Non-pigmented ciliary epithelial cell (primary cell): ENCODE results near the gene NPTX2.

Source experiments
- DNase-seq: peaks from one replicate; pipeline ENCODE4 v3.0.0-alpha.2; 2010; ENCODE audit warnings: low read depth

The NPTX2 gene

GRCh38 chr7:98619450-98620321 is 2.6 kb downstream of the NPTX2 start:
- peak; percentile 28 for DNase-seq

DNA sequence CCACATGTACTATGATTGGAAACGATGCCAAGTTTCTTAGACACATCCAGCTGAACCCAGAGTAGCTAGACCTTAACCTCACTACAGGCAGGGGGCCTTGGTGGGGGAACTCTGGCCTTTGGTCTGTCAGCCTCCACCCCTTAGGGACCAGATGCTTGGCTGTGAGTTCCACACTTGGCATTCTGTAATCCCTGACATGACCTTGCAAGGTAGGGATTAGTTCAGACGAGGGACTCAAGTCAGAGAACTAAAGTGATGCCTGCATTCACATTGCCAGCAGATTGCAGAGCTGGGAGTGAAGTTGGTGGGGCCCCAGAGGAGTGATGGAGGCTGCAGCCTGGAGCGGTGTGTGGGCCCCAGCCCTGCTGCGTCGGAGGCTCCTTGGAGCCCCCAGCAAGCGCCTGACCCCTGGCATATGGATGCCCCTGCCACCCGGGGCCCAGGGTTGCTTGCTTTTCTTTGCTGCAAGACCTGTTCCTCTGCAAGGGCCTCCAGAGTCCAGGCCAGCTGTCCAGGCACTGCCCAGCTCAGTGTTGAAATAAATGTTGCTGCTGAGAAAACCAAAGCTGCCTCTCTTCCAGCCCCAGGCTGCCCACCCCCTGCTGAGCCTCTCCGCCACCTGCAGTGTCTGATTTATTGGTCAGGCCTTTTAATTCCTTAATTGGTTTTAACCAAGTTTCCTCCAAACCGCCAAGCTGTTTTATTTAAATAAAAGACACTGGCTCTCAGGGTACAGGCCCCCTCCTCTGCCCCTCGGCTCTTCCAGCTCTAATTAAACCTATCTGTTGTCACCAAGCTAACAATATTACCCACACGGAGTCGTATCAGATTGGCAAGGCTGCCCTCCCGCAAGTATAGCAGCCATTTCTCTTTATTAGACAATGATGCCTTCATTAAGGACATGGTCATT is 4.7 kb downstream of the NPTX2 start:
- DNase-seq: no peak

DNA sequence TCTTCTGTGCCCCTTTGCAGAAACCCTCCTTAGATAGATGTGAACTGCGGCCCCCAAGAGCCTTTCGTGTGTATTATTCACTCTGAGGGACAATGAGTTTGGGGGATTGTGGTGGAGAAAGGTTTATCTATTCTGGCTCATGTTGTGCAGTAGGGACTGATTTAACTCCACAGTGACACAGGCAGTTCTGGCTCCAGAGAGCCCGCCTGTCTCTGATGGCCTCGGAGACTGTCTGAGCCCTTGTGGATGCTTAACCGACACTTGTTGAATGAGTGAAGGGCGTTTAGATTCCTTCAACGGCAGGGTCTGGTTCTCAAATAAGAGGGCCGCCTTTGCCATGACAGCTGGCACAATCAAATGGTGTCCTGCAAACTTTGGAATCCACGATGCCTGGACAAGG is 5.8 kb downstream of the NPTX2 start:
- no peak for DNase-seq

- no peak for DNase-seq
These were observed 7.8 kb downstream of the NPTX2 start for GRCh38 chr7:98624846-98625420.

DNA sequence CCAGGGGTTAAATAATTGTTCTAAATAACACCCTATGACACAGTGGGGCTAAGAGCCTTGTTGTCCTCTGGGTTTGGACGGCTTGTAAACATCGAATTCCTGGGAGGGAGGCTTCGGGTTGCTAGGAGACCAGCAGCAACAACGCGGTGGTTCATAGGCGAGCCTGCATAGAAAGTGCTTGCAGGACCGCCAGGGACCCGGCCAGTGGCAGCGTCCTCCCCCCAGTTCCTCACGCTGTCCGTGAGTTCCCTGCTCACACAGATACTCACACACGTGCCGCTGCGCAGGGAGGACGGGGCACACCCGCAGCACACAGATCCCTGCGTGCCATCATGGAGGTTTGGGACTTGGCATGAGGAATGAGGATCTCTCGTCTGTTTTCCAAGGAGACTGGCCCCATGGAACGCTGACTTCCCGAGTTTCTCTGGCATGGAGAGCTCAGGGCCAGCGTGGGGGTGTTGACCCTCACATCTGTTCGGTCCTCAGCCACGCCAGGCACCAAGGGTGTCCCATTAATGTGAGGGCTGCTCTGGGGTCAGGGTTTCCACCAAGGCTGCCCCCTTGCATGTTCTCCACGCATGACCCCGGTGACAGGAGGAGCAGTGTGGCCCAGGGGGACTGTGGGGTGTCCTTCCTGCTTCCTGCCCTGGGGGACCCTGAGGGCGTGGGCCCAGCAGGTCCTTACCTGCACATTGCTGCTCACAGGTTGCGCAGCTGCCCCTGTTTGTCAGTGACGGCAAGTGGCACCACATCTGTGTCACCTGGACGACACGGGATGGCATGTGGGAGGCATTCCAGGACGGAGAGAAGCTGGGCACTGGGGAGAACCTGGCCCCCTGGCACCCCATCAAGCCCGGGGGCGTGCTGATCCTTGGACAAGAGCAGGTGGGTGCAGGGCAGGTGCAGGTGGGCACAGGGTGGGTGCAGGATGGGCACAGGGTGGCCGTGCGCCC is 9.7 kb downstream of the NPTX2 start:
- no peak for DNase-seq

DNA sequence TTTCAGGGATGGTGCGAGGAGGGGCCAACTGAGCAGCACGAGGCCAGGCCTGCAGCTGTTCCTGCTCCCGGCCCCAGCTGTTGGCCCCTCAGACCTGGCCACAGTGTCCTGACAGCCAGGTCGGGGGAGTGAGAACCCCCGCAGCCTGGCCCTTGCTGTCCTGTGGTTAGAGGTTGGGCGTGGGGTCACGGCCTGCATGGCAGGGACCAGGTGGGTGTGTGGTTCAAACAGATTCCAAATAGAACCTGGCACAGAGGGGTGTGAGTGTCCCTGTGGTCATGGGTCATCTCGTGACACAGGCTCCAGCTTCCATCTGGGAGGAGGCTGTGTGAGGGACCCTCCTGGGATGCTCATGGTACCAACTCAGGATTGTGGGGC is 10.3 kb downstream of the NPTX2 start:
- no peak for DNase-seq

DNA sequence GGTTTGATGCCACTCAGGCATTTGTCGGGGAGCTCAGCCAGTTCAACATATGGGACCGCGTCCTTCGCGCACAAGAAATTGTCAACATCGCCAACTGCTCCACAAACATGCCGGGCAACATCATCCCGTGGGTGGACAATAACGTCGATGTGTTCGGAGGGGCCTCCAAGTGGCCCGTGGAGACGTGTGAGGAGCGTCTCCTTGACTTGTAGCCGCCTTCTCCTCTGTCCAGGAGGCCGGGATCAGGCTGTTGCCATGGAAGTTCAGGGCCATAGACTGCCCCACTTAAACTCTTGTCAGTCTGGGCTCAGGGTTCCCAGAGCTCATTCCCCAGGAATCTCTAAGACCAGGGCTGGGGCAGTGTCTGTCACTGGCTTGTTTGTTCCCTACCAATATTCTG is 11.3 kb downstream of the NPTX2 start:
- DNase-seq: no peak

DNA sequence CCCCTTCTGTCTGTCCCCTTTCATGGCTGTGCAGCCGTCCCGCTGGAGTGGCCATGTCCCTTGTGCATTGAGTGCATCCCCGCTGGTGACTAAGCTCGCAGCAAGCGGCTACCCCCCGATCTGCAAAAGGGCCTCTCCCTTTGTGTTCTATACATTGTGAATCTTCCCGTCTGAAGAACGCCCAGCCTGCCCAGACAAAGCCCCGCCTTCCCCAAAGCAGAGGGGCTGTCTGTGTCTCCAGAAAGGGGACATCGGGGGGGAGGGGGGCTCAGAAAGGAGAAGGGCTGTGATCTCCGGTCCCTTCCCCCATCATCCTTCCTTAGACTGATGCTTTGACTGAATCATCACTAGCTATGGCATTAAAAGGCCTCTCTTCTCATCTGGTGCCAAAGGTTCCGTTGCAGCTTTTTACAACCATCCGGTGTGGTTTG is 11.9 kb downstream of the NPTX2 start:
- DNase-seq: no peak

DNA sequence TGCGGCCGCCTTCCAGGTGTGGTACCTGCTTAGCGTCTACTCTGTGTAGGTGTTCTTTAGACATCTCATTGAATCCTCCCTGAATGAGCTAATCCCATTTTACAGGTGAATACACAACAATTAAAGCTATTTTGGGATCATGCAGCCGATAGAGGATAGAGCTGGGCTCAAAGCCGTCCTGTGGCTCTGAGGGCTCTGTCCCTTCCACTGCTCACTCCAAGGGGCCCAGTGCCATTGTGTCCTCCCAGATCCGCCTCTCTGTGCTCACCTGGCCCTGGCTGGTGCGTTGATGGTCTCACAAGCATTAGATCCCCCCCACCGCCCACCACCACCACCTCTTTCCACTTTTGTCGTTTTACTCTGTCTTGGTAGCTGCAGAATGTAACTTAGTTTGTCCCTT is 13.1 kb downstream of the NPTX2 start:
- DNase-seq: no peak

GRCh38 chr7:98630770-98631169 is 13.7 kb downstream of the NPTX2 start:
- DNase-seq: no peak

DNA sequence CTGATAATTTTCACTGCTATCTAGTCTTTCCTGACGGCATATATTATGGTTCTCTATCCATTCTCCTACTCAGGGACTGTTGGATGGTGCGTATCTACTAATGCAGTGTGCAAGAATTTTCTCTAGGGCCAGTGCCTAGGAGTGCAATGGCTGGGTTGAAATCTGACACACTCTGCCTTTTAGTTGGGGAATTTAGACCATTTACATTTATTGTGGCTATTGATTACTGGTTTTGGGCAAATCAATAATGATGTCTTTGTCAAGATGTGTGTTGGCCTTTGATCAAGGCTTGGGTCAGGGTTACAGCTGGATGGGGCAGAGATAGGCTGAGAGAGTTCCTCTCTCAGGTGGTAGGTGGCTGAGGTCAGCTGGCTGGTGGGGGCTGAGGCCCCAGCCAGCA is 21.8 kb downstream of the NPTX2 start:
- DNase-seq: no peak

- no peak for DNase-seq
These were observed 23.3 kb downstream of the NPTX2 start for GRCh38 chr7:98640375-98640774.

DNA sequence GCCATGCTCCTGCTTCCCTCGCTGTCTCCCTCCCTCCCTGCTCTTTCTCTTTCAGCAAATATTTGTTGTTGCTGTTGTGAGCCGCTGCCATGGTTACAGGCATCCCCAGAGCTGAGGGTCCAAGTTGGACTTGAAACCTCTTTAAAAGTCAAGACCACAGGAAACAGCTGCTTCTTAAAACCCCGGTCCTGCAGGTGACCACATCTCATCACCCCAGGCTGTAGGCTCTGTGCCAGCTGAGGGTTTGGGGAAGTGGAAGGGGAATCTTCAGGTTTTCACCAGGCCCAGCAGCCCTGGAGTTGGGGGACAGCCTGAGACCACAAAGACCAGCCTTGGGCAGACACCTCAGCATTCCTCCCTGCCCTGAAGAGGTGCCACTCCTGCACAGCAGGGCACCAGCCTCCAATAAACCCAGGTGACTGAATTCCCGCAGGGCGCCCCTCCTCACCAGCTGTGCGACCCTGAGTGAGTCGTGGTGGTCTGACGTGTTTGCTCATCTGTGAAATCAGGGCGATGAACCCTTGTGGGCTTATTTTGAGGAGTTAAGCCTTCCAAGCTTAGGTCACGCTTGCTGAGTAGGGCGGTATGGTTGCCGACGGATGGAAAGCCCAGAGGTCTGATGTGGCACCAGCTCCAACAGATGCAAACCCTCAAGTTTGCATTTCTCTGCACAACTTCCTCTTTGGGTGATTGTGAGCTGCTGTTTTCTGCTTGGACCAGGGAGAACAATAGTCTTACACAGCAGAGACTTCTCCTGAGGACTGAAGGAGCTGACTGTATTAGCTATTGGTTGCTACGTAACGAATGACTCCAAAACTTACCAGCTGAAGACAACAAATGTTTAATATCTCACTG is 24.8 kb downstream of the NPTX2 start:
- DNase-seq: no peak

DNA sequence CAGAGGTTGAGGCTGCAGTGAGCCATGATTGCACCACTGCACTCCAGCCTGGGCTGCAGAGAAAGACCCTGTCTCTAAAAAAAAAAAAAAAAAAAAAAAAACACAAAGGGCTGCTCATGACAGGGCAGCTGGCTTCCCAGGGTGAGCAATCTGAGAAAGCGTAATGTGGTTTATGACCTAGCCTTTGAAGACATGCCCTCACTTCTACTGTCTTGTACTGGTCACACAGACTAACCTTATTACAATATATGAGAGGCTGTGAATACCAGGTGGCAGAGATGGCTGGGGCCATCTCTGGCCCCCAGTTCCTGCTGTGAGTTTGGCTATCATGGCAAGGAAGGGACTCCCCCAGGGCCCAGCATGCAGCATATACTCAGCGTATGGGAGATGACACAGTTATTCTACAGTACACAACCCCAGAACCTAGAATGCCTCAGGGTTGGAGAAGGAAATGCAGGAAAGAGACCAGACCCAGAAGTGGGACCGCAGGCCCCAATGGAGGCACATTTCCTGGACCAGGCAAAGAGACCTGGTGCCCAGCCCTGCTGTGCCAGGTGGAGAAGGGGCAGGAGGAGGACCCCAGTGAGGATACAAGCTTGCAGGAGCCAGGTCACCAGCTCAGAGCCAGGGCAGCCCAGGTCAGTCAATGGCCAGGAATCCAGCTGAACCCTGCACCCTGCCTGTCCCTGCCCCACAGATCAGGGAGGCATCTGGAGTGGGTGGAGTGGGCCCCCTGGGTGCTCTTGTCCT is 26.3 kb downstream of the NPTX2 start:
- DNase-seq: no peak

GRCh38 chr7:98646465-98646864 is 29.4 kb downstream of the NPTX2 start:
- no peak for DNase-seq

DNA sequence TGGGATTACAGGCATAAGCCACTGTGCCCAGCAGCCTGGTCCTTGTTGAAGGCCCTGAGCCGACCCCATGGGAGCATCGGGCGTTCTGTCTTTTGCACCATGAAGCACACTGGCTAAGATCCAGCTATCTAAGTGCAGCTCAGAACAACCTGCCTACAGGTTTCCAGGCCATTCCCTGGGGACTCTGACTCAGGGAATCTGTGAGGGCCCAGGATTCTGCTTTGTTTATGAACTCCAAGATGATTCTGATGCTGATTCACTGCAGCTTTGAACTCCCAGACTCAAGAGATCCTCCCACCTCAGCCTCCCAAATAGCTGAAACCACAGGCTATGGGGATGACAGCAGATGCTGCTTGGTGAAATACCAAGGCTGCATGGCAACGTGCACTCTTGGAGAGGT is 30.2 kb downstream of the NPTX2 start:
- DNase-seq: no peak

GRCh38 chr7:98651760-98652159 is 34.7 kb downstream of the NPTX2 start:
- DNase-seq: no peak

DNA sequence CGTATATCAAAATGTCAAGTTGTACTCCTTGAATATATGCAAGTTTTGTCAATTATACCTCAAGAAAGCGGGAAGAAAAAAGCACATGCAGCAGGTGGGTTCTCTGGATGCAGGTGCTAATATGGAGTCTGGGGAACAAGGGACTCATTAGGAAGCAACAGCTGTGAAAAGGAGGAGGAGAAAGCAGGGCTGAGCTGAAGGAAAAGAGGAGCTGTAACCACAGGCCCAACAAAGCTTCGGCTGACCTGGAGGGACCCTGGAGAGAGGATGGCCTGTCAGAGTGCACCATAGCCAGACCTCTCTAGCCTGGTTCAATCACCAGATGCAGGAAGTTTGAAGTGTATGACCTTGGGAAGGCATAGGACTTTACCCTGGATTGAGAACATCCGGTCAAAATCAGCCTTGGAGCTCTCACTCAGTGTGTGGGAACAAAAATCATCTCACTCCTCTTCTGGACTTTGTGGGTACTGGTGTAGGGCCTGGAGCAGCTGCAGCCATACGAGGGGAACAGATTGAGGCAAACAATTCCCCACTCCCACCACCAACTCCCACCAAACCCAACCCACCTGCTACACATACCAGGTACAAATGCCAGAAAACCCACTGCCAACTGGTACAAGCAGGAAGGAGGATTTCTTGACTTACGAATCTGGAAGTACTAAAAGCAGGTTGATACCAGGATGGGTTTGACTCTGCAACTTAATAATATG is 36.7 kb downstream of the NPTX2 start:
- no peak for DNase-seq
